GM12878 (cell line): ENCODE data around the gene TMEM209. TPM values are rescaled to one million over a fixed set of nuclear protein-coding genes. Genes with fewer than 3 reads are reported as not detected.

ENCODE experiments used
- ATF2 ChIP-seq: IDR thresholded peaks from 2 replicates; pipeline ENCODE4 v1.6.1; 2012; ENCODE audit warnings: low read length, inconsistent platforms
- BCL11A ChIP-seq: IDR thresholded peaks from 2 replicates; pipeline ENCODE4 v1.6.1; 2011; ENCODE audit warnings: low read depth, low read length
- BCL3 ChIP-seq: IDR thresholded peaks from 2 replicates; pipeline ENCODE4 v1.6.1; 2011; ENCODE audit warnings: borderline replicate concordance, low read depth, mild to moderate bottlenecking, moderate library complexity, low read length; ENCODE audit not compliant: insufficient read depth, poor library complexity, severe bottlenecking
- BMI1 ChIP-seq: fragments of 450-650 bp; IDR thresholded peaks from 2 replicates; pipeline ENCODE4 v1.6.1; 2016; ENCODE audit warnings: mild to moderate bottlenecking, moderate library complexity, borderline replicate concordance
- EED ChIP-seq: sonication (generic); IDR thresholded peaks from 2 replicates; pipeline ENCODE4 v1.6.1; 2016; ENCODE audit warnings: antibody characterized with exemption, low read depth
- HCFC1 ChIP-seq: fragments of 150-350 bp; IDR thresholded peaks from 2 replicates; pipeline ENCODE4 v1.6.1; 2014; ENCODE audit warnings: low read length
- HDGF ChIP-seq: fragments of 450-650 bp; IDR thresholded peaks from 2 replicates; pipeline ENCODE4 v1.6.1; 2016; ENCODE audit warnings: antibody characterized with exemption
- IKZF1 ChIP-seq: fragments of 450-650 bp; conservative IDR thresholded peaks from 2 replicates; pipeline ENCODE4 v1.6.1; 2017; ENCODE audit warnings: antibody characterized with exemption, mild to moderate bottlenecking
- MEF2B ChIP-seq: fragments of 450-650 bp; IDR thresholded peaks from 2 replicates; pipeline ENCODE4 v1.6.1; 2018; ENCODE audit warnings: mild to moderate bottlenecking, moderate library complexity; ENCODE audit not compliant: partially characterized antibody, poor library complexity, severe bottlenecking
- MTA2 ChIP-seq: fragments of 450-650 bp; IDR thresholded peaks from 2 replicates; pipeline ENCODE4 v1.6.1; 2016; ENCODE audit warnings: low read depth, mild to moderate bottlenecking, moderate library complexity
- MXI1 ChIP-seq: fragments of 150-350 bp; IDR thresholded peaks from 2 replicates; pipeline ENCODE4 v1.6.1; 2011; ENCODE audit warnings: low read depth, mild to moderate bottlenecking, inconsistent platforms, low read length, improper control_type of control experiment
- NBN ChIP-seq: fragments of 450-650 bp; IDR thresholded peaks from 2 replicates; pipeline ENCODE4 v1.6.1; 2016
- NR2F1 ChIP-seq: fragments of 450-650 bp; conservative IDR thresholded peaks from 2 replicates; pipeline ENCODE4 v1.6.1; 2017; ENCODE audit warnings: mild to moderate bottlenecking
- PAX8 ChIP-seq: fragments of 450-650 bp; IDR thresholded peaks from 2 replicates; pipeline ENCODE4 v1.6.1; 2017; ENCODE audit warnings: mild to moderate bottlenecking, moderate library complexity
- RFX5 ChIP-seq: IDR thresholded peaks from 2 replicates; pipeline ENCODE4 v1.6.1; 2011; ENCODE audit warnings: low read depth, low read length, improper control_type of control experiment
- RUNX3 ChIP-seq: IDR thresholded peaks from 2 replicates; pipeline ENCODE4 v1.6.1; 2012; ENCODE audit warnings: low read length, inconsistent platforms
- TCF7 ChIP-seq: IDR thresholded peaks from 2 replicates; pipeline ENCODE4 v1.6.1; 2014; ENCODE audit warnings: antibody characterized with exemption, borderline replicate concordance
- ZBED1 ChIP-seq: IDR thresholded peaks from 2 replicates; pipeline ENCODE4 v1.6.1; 2016; ENCODE audit warnings: borderline replicate concordance
- polyA plus RNA-seq, 11 experiments: library from polyadenylated mRNA; depleted of rRNA in 4 of 11; unstranded in 6 of 11; stranded (reverse) in 5 of 11; fragments of >200 nt; fragmentation: Nextera tagmentation in 4 of 11; fragmentation: Illumina TruSeq in 1 of 11; extraction: Ambion mirVana in 4 of 11; extraction: Trizol in 1 of 11; gene quantifications; 1 replicate in 1 of 11; 2 replicates in 10 of 11; pipeline versions ENCODE4 v1.2.1 to v1.2.3, GENCODE V29; 2011 to 2016; ENCODE audit warnings: inconsistent platforms in 2 of 11, missing spikeins in 2 of 11, low read depth in 1 of 11
- total RNA-seq, 4 experiments: library from RNA; depleted of rRNA in 3 of 4; stranded (reverse); fragments of >200 nt in 3 of 4; fragmentation: Illumina TruSeq in 1 of 4; extraction: Trizol in 1 of 4; gene quantifications; 2 replicates each; pipeline versions ENCODE4 v1.2.1 to v1.2.3, GENCODE V29; 2013 to 2021

TMEM209 gene
- total and polyA plus RNA-seq, 10 of the 15 experiments (the other 5 are each of a cell fraction or from before 2014, with no cell fraction given) = 22.1 to 41.2 (median 35.1) TPM

GRCh38 chr7:130151591-130152492, 53.4 kb downstream of the TMEM209 start (continued):
- TF ChIP-seq NR2F1 = peak; percentile 52; the same call in 1 of the 2 replicates
- TF ChIP-seq MTA2 = peak; percentile 69
- peak; percentile 46 for TF ChIP-seq MEF2B
- peak; percentile 97 for TF ChIP-seq RUNX3
- peak; percentile 96 for TF ChIP-seq EED
- TF ChIP-seq BCL11A = peak; percentile 10; the same call in 1 of the 2 replicates
- no peak for TF ChIP-seq HCFC1
- peak; percentile 40; the same call in 1 of the 2 replicates for TF ChIP-seq ZBED1
- TF ChIP-seq ATF2 = peak; percentile 44; the same call in 1 of the 2 replicates
- TF ChIP-seq RFX5 = no peak
- TF ChIP-seq HDGF = peak; percentile 15; the same call in 1 of the 2 replicates
- peak; percentile 51 for TF ChIP-seq BCL3
- TF ChIP-seq PAX8 = peak; percentile 66; the same call in 1 of the 2 replicates
- no peak for TF ChIP-seq MXI1
- peak; percentile 49; the same call in 1 of the 2 replicates for TF ChIP-seq BMI1
- TF ChIP-seq NBN = peak; percentile 52; the same call in 1 of the 2 replicates
- TF ChIP-seq IKZF1 = peak; percentile 38; the same call in 1 of the 2 replicates
- TF ChIP-seq TCF7 = peak; percentile 98
